ENCODE measurements around the gene TTLL1.
"Not testable (repeated sequence)": the region's sequence is repeated elsewhere in the genome, so short reads cannot be mapped to it uniquely, and the experiment has no call there.

Gene TTLL1

DNA sequence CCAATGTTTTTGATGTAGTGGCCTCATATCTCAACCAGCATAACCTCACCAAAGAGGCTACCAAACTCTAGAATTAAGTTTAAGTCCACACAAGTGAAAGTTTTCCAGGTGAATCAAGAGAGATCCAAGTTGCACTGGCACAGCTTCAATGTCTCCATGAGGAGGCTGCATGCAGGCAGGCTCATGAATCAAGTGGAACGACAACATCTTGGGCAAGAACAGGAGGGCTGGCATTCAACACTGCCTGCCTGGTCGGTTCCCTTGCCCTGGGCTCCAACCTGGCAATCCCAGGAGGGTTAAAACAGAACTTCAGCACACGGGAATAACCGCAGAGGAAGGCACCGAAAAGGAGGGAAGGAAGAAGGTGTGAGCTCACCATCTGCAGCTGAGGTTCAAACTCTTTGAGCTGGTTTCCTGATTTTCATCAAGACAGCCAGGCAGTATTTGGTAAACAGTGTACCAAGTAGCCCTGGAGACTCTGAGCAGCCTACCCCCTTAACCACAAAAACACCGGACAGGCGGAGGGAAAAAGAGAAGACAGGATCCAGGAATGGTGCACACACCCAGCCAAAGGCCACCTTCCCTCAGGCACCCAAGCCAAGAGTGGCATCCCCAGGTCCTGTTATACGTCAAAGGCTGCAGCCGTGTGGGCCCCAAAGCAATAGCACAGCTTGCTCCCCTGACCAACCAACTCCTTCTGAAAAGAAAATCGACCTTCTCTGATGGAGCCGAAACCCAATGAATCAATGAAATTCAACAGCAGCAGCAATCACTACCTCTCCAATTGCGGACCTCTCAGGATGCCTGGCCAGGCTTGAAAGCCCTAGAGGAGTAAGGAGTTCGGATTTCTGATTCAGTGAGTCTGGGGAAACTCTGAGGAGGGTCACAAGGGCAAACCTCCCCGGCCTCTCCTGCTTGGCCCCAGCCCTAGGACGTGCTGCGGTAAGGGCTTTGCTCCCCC, 75.6 kb downstream of the TTLL1 start:
- DNase-seq (ENCODE audit: low spot score), result no peak

DNA sequence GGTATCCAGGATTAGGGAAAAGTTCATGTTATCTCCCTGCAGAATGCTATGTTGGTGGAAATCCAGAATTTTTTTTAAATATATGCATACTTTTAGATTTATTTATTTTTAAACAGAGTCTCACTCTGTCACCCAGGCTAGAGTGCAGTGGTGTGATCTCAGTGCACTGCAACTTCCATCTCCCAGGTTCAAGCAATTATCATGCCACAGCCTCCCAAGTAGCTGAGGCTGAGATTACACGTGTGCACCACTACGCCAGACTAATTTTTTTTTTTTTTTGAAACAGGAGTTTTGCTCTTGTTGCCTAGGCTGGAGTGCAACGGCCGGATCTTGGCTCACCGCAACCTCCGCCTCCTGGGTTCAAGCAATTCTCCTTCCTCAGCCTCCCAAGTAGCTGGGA, 76.8 kb downstream of the TTLL1 start:
- no peak for DNase-seq (ENCODE audit: low spot score)

- no peak for DNase-seq (ENCODE audit: low spot score)
Observed at GRCh38 chr22:43011079-43011478, 78.1 kb downstream of the TTLL1 start.

GRCh38 chr22:43009444-43009843, 79.7 kb downstream of the TTLL1 start:
- DNase-seq (ENCODE audit: low spot score), result no peak

GRCh38 chr22:43008921-43009320, 80.3 kb downstream of the TTLL1 start:
- no peak for DNase-seq (ENCODE audit: low spot score)

- DNase-seq (ENCODE audit: low spot score), result no peak
Observed at GRCh38 chr22:43008509-43008908, 80.7 kb downstream of the TTLL1 start.

- DNase-seq (ENCODE audit: low spot score), result no peak
Observed at GRCh38 chr22:43007519-43008102, 81.6 kb downstream of the TTLL1 start.

GRCh38 chr22:43006753-43007152, 82.4 kb downstream of the TTLL1 start:
- no peak for DNase-seq (ENCODE audit: low spot score)

DNA sequence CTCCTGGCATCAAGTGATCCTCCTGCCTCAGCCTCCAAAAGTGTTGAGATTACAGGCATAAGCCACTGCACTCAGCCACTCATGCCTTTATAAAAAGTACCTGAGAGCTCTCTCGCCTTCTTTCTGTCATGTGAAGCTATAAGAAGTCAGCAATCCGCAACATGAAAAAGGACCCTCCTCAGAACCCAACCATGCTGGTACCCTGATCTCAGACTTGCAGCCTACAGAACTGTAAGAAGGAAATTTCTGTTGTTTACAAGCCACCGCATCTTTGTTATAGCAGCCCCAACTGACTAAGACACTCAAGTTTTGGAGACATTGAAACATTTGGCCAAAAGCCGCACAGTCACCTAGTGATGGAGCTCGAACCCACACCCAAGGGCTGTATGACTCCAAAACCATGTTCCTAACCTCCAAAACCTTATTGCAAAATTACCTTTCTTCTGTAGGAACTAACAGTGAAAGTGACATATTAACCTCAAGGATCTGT, 83.1 kb downstream of the TTLL1 start:
- no peak for DNase-seq (ENCODE audit: low spot score)

DNA sequence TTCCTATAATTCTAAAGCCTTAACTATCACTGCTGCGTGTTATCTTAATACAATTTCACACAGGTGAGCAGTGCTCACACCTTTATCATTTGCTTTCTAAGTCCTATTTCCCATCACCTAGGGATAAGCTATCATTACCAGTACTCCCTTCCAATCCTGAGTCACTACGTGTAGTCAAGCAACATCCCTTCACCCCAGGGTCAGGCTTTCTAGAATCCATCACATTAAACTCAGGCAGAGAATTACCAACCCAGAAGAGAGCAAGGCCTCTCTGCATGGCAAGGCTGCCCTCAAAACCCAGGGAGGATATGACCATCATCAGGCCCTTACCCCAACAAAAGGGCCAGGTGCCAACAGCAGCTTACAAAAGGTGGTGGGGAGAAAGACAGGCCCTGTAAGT, 84.1 kb downstream of the TTLL1 start:
- DNase-seq (ENCODE audit: low spot score), result no peak

DNA sequence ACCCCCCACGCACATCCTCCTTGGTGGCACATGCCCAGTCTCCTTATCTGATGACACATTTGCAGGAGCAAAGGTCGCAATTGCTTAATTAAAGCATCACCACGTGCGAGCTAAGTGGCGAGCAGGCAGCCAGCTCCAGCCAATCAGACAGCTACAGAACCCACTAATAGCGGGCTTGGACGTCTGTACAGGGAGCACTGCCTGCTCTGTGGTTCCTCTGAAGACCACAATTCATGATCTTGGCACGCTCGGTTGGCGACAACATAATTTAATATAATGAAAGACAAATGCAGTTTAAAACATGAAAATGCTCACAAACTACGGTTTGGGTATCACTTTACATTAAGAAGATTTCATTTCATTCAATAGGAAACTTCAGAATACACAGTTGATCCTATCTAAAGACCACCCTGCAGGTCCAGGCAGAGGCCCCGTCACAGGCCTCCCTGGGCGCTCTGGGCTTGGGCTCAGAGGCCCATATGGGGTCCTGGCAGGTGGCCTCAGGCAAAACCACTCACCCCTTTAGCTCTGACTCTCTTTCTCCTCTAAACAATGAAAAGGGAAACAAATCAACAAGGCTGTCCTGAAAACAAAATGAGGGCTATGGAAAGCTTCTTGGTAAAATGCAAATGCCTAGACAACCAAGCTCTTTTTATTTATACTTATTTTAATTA, 84.7 kb downstream of the TTLL1 start:
- no peak for DNase-seq (ENCODE audit: low spot score)

DNA sequence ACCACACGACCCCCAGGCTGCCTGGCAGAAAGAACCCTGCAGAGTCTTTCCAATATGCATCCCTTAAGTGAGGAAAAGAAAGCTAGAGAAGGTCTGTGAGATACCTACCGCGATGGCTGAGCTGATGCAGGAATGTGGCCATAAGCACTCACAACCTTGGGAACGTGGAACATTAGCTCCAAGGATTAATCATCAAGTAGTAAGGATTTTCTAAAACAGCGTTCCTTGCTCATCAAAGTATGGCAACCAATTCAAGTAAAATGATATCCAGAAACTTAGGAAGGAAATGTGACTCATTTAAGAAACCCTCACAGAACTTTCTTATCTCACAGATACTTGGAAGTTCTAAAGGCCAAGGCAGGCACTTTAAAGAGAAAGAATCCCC, 87.0 kb downstream of the TTLL1 start:
- DNase-seq (ENCODE audit: low spot score), result no peak

DNA sequence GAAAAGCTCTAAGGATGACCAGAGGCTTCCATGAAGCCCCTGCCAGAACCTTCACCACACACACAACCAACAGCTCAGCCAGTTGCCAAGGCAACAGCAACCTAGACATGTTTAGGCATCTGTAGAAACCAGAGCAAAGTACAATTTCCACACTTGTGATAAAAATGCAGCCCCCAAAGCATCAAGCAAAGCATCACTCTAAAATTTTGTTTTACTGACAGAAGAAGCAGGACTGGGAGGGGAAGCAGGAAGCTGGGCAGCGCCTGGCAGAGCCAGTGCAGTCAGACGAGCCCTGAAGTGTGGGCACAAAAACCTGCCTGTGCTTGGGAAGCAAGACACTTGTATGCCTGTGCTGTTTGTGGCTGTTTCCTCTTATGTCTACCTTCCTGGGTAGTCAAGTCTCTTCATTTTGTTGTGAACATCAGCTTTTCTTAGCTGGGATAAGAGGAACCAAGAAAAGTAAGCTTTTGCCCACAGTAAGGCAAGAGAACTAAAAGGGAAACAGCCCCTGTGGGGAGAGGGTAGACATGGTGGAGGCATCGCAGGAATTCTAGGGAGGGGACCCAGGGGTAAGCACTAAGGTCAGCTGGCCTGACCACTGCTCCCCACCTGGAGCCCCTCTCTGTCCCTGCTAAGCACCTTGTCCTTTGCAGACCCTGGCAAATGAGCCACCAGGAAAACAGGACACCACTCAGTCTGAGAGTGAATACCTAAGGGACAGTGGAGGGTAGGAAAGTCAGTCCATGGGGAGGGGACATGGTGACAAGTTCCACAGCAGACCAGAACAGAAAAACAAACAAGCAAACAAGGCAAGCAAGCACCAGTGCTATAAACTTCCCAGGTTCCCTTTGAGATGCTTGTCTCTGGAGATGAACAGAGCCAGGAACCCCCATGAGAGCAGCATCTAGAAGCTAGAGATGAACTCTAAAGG, 87.7 kb downstream of the TTLL1 start:
- DNase-seq (ENCODE audit: low spot score), result no peak

- no peak for DNase-seq (ENCODE audit: low spot score)
Observed at GRCh38 chr22:43000441-43001175, 88.6 kb downstream of the TTLL1 start.

DNA sequence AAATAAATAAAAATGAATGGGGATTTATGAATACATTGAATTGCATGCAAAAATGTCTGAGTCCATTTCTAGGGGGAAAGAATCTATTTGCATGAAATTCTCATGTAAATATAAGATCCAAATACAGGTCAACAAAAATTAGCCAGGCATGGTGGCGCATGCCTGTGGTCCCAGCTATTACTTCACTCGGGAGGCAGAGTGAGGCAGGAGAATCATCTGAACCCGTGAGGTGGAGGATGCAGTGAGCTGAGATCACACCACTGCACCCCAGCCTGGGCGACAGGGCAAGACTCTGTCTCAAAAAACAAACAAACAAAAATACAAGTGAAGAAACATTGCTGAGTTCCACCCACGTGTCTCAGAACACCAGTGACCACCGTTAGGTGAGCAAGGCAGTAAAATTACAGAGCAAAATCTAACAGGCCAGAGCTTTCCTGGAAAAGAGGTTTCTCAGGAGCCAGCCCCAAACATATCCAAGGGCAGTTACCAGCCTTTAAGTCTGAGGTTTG, 91.6 kb downstream of the TTLL1 start:
- DNase-seq (ENCODE audit: low spot score), result no peak

DNA sequence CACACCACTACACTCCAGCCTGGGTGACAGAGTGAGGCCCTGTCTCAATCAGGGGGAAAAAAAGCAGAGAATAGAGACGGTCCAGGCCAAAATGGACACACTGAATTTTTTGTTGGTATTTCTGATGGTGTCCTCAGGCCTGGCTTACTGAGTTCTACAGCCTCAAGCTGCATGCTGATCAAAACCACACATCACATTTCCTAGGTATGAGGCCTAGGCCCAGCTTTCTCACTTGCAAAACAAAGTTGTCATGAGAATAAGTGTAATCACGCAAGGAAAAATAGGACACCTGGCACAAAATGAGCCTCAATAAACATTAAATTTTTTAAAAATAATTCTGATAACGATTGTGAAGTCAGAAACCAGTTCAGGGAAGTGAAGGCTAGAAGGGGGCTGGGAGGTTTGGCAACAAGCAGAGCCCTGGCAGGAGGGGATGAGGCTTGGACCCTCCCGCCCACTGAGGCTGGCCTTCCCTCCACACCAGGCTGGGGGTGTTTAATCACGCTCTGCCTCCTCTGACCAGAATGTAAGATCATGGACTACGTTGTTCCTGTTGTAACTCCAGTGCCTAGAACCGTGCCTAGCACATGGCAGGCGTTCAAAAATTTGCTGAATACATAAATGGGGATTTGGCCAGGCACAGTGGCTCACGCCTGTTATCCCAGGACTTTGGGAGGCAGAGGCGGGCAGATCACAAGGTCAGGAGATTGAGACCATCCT, 92.4 kb downstream of the TTLL1 start:
- no peak for DNase-seq (ENCODE audit: low spot score)

DNA sequence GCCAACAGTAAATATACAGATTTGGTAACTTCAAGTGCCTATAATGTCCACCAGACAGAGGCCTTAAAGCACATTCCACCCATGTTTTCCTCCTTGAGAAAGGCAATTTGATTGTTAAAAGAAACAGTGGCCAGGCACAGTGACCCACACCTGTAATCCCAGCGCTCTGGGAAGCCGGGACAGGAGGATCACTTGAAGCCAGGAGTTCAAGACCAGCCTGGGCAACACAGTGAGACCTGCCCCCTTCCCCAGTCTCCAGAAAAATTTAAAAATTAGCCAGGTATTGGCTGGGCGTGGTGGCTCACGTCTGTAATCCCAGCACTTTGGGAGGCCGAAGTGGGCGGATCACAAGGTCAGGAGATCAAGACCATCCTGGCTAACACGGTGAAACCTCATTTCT, 93.5 kb downstream of the TTLL1 start:
- DNase-seq (ENCODE audit: low spot score), result not testable (repeated sequence)

GRCh38 chr22:42994917-42995562, 94.2 kb downstream of the TTLL1 start:
- DNase-seq (ENCODE audit: low spot score), result peak; percentile 55

GRCh38 chr22:42994276-42994916, 94.8 kb downstream of the TTLL1 start:
- DNase-seq (ENCODE audit: low spot score), result no peak
